Neural progenitor cell (in vitro differentiated cells): ENCODE data around the gene CTNNA3.

Experiments used
- EZH2 ChIP-seq: fragments of 200-600 bp; sonication (generic); IDR thresholded peaks from 2 replicates; pipeline ENCODE4 v1.6.1; 2017; ENCODE audit warnings: antibody characterized with exemption, mild to moderate bottlenecking, moderate library complexity
- EZH2phosphoT487 ChIP-seq: fragments of 200-600 bp; sonication (generic); IDR thresholded peaks from 2 replicates; pipeline ENCODE4 v1.6.1; 2017; ENCODE audit warnings: antibody characterized with exemption
- TF ChIP-seq, protein P1 (sequence below): fragments of 200-600 bp; sonication (generic); IDR thresholded peaks from 2 replicates; pipeline ENCODE4 v1.5.1; 2017; ENCODE audit warnings: antibody characterized with exemption, mild to moderate bottlenecking

DNA sequence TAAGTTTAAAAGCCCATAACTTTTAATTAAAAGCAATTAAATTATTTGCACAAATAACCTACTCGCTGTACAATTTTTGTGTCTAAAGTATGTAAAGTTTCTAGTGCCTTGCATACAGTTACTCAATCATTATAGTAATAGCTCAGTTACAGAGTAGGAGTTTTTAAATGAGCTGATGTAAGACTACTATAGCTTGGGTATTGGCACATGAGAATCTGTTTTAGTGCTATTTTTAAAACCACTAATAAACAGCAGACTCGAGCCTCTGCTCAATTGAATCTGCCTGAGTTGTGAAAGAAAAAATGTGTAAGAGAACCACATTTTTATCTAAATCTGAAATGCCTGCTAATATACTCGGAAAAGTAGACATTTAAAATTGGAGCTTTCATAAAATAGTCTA, 31.1 kb downstream of the CTNNA3 start:
- TF ChIP-seq, protein P1, sequence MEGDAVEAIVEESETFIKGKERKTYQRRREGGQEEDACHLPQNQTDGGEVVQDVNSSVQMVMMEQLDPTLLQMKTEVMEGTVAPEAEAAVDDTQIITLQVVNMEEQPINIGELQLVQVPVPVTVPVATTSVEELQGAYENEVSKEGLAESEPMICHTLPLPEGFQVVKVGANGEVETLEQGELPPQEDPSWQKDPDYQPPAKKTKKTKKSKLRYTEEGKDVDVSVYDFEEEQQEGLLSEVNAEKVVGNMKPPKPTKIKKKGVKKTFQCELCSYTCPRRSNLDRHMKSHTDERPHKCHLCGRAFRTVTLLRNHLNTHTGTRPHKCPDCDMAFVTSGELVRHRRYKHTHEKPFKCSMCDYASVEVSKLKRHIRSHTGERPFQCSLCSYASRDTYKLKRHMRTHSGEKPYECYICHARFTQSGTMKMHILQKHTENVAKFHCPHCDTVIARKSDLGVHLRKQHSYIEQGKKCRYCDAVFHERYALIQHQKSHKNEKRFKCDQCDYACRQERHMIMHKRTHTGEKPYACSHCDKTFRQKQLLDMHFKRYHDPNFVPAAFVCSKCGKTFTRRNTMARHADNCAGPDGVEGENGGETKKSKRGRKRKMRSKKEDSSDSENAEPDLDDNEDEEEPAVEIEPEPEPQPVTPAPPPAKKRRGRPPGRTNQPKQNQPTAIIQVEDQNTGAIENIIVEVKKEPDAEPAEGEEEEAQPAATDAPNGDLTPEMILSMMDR = no peak
- TF ChIP-seq EZH2 (no peak), EZH2phosphoT487 (no peak)
